Brain pericyte (primary cell): Measurements from ENCODE around the gene SHTN1.

Experiments used
- DNase-seq: peaks from one replicate; pipeline ENCODE4 v3.0.0-alpha.2; 2012; ENCODE audit warnings: low read depth, low spot score

Gene SHTN1

GRCh38 chr10:117005026-117005526 is at the start of gene SHTN1:
Gene SHTN1 (minus strand): TSS chr10:117005187. CDS start chr10:117005079, 108 bp downstream.
- no peak for DNase-seq

- DNase-seq, result no peak
These were observed 48.5 kb upstream of the SHTN1 start for GRCh38 chr10:117053482-117053881.

DNA sequence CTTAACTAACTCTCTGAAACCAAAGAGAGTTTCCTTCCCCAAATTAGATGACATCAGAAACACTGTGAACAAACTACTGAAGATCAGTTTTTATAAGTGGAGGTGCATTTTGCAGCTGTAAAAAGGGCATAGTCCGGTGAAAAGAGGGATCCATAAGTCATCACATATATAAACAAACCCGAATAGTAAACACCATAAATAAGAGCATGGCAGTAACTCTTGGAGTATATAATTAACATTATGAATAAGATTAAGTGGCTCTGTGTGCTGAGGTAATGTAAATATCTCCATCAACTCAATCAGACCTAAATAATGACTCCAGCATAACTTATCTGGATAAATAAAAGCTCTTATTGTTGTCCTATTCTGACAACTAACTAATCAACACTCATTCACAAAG is 43.0 kb upstream of the SHTN1 start:
- DNase-seq, result no peak

DNA sequence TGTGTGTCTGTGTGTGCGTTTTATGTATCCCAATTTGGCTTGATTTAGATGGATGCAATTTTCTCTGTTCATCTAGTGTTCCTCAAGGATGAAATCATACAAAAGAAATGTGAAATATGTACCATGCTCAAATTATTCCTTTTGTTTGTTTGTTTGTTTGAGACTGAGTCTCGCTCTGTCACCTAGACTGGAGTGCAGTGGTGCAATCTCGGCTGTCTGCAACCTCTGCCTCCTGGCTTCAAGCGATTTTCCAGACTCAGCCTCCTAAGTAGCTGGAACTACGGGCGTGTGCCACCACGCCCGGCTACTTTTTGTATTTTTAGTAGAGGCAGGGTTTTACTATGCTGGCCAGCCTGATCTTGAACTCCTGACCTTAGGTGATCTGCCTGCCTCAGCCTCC is 11.3 kb upstream of the SHTN1 start:
- no peak for DNase-seq

GRCh38 chr10:117014835-117015234 is 9.8 kb upstream of the SHTN1 start:
- DNase-seq, result no peak

DNA sequence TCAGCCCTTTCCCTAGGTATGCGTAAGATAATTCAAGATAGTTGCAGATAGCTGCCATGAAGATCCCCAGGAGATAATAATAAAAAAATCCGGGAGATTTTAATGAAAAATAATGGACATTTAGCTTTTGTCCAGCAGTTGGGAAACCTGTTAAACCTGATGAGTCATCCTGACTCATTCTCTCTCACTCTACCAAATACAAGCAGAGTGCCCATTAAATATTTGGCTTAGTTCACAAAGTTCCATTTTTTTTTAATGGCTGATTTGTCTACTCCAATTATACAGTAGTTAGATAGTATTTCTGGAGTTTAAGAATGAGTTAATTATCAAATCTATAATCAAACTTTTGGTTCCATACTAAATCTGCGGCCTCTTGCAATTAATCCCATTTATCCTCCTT is 2.1 kb upstream of the SHTN1 start:
- DNase-seq, result no peak

- no peak for DNase-seq
These were observed 604 bp upstream of the SHTN1 start for GRCh38 chr10:117005527-117006055.

GRCh38 chr10:117004227-117005025 is 561 bp downstream of the SHTN1 start:
- DNase-seq, result no peak

DNA sequence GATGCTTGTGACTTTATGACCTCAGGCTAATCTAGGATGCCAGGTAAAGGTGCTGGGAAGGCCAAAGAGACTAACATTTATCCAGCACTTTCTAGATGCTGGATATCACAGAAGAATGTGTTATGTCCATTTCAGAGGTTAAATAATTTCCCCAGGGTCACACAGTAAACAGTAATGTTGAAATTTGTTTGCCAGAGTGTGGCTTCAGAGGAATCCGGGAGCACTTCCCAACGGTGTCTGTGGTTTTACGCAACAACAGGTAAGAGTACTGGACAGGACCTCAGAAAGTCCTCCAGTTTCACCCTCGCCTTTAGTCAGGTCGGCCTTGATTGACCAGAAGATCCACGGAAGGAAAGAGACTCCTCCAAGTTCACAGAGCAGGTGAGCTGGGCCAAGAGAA is 1.7 kb downstream of the SHTN1 start:
- no peak for DNase-seq

DNA sequence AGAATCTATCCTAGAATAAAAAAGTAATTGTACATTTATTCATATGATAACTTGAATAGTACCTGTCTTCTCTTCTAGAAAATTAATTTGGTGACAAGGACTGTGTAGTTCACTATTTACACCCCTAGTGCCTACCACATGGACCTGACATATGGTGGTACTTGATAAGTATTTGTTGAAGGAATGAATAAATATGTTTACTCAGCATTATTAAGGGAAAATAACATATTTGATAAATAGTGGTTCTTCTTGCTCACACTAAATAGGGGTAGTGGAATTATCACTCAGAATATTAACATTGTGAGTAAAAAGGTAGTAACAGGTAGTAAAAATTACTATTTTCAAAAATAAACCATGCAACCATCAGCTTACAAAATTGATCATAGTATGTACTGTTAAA is 2.8 kb downstream of the SHTN1 start:
- no peak for DNase-seq

DNA sequence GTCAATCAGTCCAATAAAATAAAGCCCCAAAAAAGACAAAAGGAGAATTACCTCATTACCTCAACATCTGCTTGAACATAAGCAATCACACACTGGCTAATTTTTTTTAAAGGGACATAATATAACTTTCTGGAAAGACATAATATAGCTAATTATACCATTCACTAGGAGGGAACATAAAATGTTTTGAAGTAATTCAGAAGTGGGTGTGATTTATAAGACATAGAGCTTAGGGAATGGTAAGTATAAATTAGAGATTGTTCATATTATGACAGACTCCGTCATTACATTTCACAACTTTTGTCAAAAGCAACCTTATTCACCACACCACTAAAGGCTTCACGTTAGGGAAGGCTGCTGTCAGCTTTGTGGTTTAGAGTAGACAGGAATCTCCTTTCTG is 3.8 kb downstream of the SHTN1 start:
- no peak for DNase-seq

GRCh38 chr10:117000580-117000979 is 4.4 kb downstream of the SHTN1 start:
- DNase-seq, result no peak

GRCh38 chr10:116998172-116998571 is 6.8 kb downstream of the SHTN1 start:
- DNase-seq, result no peak

- no peak for DNase-seq
These were observed 8.0 kb downstream of the SHTN1 start for GRCh38 chr10:116997015-116997414.

DNA sequence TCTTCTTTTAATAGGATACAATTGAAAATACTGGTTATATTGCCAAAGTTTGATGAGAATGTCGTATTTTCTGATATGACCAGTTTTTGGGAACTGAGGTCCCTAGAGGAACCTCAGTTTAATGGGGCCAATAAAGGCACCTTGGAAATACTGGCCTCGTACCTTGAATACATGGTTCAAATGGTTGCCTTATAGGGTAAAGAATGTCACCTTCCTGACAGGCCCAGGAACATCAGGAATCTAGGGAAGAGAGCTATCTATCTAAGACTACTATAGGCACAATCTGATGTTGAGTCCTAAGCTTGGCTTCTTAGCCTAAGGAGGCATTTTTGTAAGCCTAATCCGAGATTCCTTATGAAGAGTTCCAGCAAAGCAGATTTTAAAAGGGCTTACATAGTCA is 9.3 kb downstream of the SHTN1 start:
- no peak for DNase-seq

DNA sequence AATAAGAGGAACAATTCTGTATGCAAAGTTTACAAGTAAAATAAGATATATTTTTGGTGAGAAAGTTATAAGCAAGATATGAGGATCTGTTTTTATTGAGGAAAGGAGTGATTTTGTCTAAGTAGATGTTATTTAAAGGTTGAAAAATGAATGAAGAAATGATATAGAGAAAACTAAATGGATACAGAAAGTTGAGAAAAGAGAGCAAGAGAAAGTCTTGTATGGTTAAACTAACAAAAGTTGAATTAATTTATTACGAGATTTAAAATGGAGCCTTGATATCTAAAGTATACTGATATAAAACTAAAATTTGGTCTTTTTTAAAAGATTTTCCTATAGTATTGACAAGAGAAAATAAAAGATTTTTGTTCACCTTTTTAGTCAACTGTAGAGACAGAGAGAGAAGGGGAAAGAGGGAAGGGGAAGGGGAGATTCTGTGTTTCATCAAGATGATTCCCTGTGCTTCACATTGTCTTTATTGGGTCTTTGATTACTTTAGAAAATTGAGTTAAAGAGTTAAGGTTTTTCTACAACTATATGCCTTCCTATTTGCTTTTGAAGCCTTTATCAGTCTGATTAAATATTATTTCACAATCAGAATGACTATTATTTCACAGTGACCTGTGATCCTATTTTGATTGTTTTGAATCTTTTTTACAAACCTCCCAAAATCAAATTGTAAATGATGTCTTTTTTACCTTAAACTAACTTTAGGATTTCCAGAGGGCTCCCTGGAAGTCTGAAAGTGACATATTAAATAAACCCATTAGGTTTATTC is 10.7 kb downstream of the SHTN1 start:
- no peak for DNase-seq

- DNase-seq, result no peak
These were observed 11.4 kb downstream of the SHTN1 start for GRCh38 chr10:116993610-116994009.

- DNase-seq, result no peak
These were observed 12.8 kb downstream of the SHTN1 start for GRCh38 chr10:116992183-116992582.

DNA sequence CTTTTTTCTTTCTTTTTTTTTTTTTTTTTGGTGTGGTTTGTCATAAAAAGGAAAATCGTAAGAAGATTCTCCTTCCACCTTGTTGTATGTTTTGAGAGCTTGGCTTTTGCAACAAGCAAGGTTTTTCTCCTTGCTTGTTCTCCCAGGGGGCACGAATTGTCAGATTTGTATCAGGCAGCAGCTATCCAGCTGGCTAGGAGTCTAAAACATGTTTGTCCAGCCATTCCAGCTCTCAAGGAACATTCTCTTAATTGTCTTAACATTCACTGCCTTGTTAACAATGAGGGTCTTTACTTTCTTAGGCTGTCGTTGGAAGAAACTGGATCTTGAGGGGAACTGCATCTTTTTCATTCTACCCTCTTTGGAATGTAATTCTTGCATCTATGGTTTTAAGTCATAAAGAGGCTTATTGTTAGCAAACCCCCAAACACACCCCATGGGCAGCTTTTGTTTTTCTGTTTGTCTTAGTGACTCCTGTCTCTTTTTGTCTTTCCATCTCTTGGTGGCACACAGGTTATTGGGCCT is 14.6 kb downstream of the SHTN1 start:
- DNase-seq, result no peak

GRCh38 chr10:116989439-116989838 is 15.5 kb downstream of the SHTN1 start:
- DNase-seq, result no peak

DNA sequence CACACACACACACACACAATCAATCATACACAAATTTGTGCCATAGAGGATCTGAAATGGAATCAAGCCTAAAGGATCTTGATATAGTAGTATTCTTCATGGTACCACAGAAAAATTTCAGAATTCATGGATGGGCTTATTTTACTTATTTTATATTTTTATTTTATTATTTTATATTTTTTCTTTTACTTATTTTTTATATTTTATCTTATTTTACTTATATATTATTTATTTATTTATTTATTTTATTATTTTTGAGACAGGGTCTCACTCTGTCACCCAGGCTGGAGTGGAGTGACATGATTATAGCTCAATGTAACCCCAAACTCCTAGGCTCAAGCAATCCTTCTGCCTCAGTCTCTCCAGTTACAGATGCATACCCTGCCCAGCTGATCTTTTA is 16.7 kb downstream of the SHTN1 start:
- DNase-seq, result no peak

DNA sequence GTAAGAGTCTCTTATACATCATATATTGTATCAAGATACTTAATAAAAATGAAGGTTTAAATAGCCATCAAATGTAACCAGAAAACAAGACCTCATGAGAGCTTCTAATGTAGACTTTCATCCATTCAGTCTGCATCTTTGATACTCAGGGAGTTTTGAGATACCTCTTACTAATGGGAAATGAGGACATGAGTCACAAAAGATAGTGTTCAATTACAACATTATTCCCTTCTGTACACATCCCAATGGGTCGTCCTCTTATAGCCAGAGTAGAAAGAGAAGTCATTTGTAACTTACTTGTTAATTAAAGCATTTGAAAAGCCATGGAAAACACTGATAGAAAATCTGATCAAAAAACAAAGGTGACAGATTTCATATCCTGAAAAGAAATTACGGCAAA is 19.4 kb downstream of the SHTN1 start:
- no peak for DNase-seq
